Spleen (tissue), 7 donors: ENCODE measurements around the gene OBSL1.

Source experiments
- POLR2AphosphoS5 ChIP-seq, 3 donors: sonication (generic); formaldehyde crosslinking; IDR thresholded peaks; one replicate each; pipeline ENCODE4 v1.5.1; 2017; ENCODE audit warnings: antibody characterized with exemption in 3 of 3
- TF ChIP-seq, protein P1 (sequence below), 11 experiments: fragments of 200-600 bp in 7 of 11; fragments of 450-650 bp in 4 of 11; sonication (generic) in 4 of 11; IDR thresholded peaks in 8 of 11; conservative IDR thresholded peaks in 3 of 11; 1 replicate in 7 of 11; 2 replicates in 4 of 11; pipeline versions ENCODE4 v1.4.0 to v1.8.0; 2016 to 2021; ENCODE audit warnings: antibody characterized with exemption in 11 of 11, inconsistent platforms in 4 of 11, mild to moderate bottlenecking in 1 of 11
- donor health status: DM: no; HTN: no; CAD: no; lungs with moderate emphysema.
- donor health status: DM: no; HTN: no; CAD: no.
- donor health status: DM: no; HTN: no; CAD: no.

DNA sequence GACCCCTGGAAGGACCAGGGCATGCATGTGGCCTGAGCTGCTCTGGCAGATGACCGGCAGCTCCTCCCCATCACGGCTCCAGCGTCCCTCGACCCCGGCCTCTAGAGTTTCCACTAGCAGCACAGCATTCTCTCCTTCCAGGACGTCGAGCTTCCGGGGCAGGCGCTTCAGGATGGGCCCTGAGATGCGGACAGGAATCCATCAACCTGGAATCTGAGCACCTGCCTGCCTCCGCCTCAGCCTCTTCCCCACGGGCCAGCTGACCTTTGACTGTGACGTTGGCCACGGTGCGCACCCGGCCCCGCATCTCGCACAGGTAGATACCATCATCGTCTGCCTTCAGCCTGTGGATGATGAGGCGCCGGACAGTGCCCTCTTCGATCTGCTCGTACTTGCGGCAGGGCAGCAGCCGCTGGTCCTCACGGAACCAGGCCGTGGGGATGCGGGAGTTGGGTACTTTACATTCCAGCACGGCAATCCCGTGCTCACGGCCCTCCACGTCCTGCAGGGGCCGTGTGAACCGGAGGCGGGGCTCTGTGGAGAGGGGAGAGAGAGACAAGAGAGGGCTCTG lies 3.5 kb downstream of the OBSL1 start:
- TF ChIP-seq, protein P1, sequence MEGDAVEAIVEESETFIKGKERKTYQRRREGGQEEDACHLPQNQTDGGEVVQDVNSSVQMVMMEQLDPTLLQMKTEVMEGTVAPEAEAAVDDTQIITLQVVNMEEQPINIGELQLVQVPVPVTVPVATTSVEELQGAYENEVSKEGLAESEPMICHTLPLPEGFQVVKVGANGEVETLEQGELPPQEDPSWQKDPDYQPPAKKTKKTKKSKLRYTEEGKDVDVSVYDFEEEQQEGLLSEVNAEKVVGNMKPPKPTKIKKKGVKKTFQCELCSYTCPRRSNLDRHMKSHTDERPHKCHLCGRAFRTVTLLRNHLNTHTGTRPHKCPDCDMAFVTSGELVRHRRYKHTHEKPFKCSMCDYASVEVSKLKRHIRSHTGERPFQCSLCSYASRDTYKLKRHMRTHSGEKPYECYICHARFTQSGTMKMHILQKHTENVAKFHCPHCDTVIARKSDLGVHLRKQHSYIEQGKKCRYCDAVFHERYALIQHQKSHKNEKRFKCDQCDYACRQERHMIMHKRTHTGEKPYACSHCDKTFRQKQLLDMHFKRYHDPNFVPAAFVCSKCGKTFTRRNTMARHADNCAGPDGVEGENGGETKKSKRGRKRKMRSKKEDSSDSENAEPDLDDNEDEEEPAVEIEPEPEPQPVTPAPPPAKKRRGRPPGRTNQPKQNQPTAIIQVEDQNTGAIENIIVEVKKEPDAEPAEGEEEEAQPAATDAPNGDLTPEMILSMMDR (IDR thresholded peaks at IDR 0.05 in 8 of 11, conservative IDR thresholded peaks at IDR 0.05 in 3 of 11) = no peak
- no peak for TF ChIP-seq POLR2AphosphoS5 (IDR thresholded peaks at IDR 0.05)
